IMR-90 (cell line): ENCODE data around the gene TTC24. TPM values are rescaled to one million over a fixed set of nuclear protein-coding genes. Genes with fewer than 3 reads are reported as not detected.

Source experiments
- ATAC-seq: fragments of 200-7000 bp; cut with Tn5 transposase; 2 replicates; pipeline ENCODE4 v1.9.1; 2020; ENCODE audit warnings: low read depth, mild to moderate bottlenecking, moderate library complexity
- BruUV-seq: library from RNA; stranded (reverse); fragments of 400-500 nt; replicated peaks from 2 replicates; lab custom pipeline; 2021; lab: Mats Ljungman, UMichigan
- CTCF ChIA-PET: fragments of 300-600 bp; formaldehyde crosslinking; extraction: SDS; loops from one replicate; lab custom pipeline; 2021; ENCODE audit warnings: antibody characterized with exemption; lab: Yijun Ruan, JAX
- POLR2A ChIA-PET: fragments of 300-600 bp; sonication (Branson Sonifier 250); formaldehyde crosslinking; loops from one replicate; lab custom pipeline; 2022; ENCODE audit warnings: antibody characterized with exemption; ENCODE audit not compliant: unreplicated experiment; lab: Charles Lee
- DNase-seq: peaks from one replicate; pipeline ENCODE4 v3.0.0; 2013
- H2AFZ ChIP-seq: replicated peaks from 2 replicates; pipeline ENCODE3; 2013; ENCODE audit warnings: low read length, mild to moderate bottlenecking; ENCODE audit not compliant: poor library complexity
- H2AK5ac ChIP-seq: 2 replicates; pipeline ENCODE4 v1.6.1; 2013; ENCODE audit warnings: low read depth, low read length, inconsistent platforms
- H2AK9ac ChIP-seq: replicated peaks from 2 replicates; pipeline ENCODE3; 2013; ENCODE audit warnings: mild to moderate bottlenecking, low read depth, low read length, moderate library complexity; ENCODE audit not compliant: poor library complexity
- H2BK120ac ChIP-seq: 2 replicates; pipeline ENCODE4 v1.6.1; 2013; ENCODE audit warnings: low read depth, low read length, inconsistent platforms
- H2BK15ac ChIP-seq: 3 replicates; pipeline ENCODE4 v1.6.1; 2013; ENCODE audit warnings: low read depth, low read length, inconsistent platforms
- H2BK20ac ChIP-seq: 2 replicates; pipeline ENCODE4 v1.6.1; 2013; ENCODE audit warnings: low read depth, mild to moderate bottlenecking, inconsistent platforms, low read length, moderate library complexity
- H2BK5ac ChIP-seq: 2 replicates; pipeline ENCODE4 v1.6.1; 2013; ENCODE audit warnings: mild to moderate bottlenecking, low read depth, low read length, inconsistent platforms; ENCODE audit not compliant: poor library complexity, severe bottlenecking
- H3K14ac ChIP-seq: replicated peaks from 2 replicates; pipeline ENCODE4 v1.6.1; 2013; ENCODE audit warnings: low read depth, low read length, inconsistent platforms
- H3K18ac ChIP-seq: 2 replicates; pipeline ENCODE4 v1.6.1; 2013; ENCODE audit warnings: low read depth, low read length, control low read depth
- H3K23ac ChIP-seq: 2 replicates; pipeline ENCODE4 v1.6.1; 2013; ENCODE audit warnings: low read depth, low read length, inconsistent platforms
- H3K27ac ChIP-seq: 2 replicates; pipeline ENCODE4 v1.5.1; 2013; ENCODE audit warnings: mild to moderate bottlenecking, control low read depth, low read length; ENCODE audit not compliant: insufficient read depth
- H3K27me3 ChIP-seq: 2 replicates; pipeline ENCODE4 v1.6.1; 2013; ENCODE audit warnings: low read length; ENCODE audit not compliant: control insufficient read depth, insufficient read depth
- H3K36me3 ChIP-seq: 2 replicates; pipeline ENCODE4 v1.6.1; 2013; ENCODE audit warnings: low read length, mixed read lengths; ENCODE audit not compliant: control insufficient read depth, insufficient read depth
- H3K4ac ChIP-seq: 2 replicates; pipeline ENCODE4 v1.6.1; 2013; ENCODE audit warnings: low read depth, low read length, inconsistent platforms
- H3K4me1 ChIP-seq: 2 replicates; pipeline ENCODE4 v1.6.1; 2013; ENCODE audit warnings: low read length, mixed read lengths; ENCODE audit not compliant: control insufficient read depth, insufficient read depth
- H3K4me2 ChIP-seq: 2 replicates; pipeline ENCODE4 v1.6.1; 2013; ENCODE audit warnings: low read depth, mild to moderate bottlenecking, control low read depth, low read length, moderate library complexity
- H3K4me3 ChIP-seq: 2 replicates; pipeline ENCODE4 v1.5.1; 2013; ENCODE audit warnings: low read depth, mild to moderate bottlenecking, control low read depth, low read length, moderate library complexity; ENCODE audit not compliant: insufficient read depth
- H3K56ac ChIP-seq: 2 replicates; pipeline ENCODE4 v1.6.1; 2013; ENCODE audit warnings: low read length, inconsistent platforms; ENCODE audit not compliant: insufficient read depth; ENCODE audit errors: extremely low read depth
- H3K79me1 ChIP-seq, 2 experiments: 2 replicates each; pipeline ENCODE4 v1.6.1; 2013; ENCODE audit warnings: low read length in 2 of 2, inconsistent platforms in 1 of 2, low read depth in 1 of 2
- H3K9ac ChIP-seq: 2 replicates; pipeline ENCODE4 v1.6.1; 2013; ENCODE audit warnings: low read depth, low read length, control low read depth
- H3K9me1 ChIP-seq: 2 replicates; pipeline ENCODE4 v1.6.1; 2013; ENCODE audit warnings: low read length, inconsistent platforms; ENCODE audit not compliant: insufficient read depth
- H3K9me3 ChIP-seq: 2 replicates; pipeline ENCODE4 v1.6.1; 2013; ENCODE audit warnings: low read length; ENCODE audit not compliant: control insufficient read depth, insufficient read depth
- H4K20me1 ChIP-seq: 2 replicates; pipeline ENCODE4 v1.6.1; 2013; ENCODE audit warnings: low read length, inconsistent platforms; ENCODE audit not compliant: insufficient read depth
- H4K5ac ChIP-seq: 2 replicates; pipeline ENCODE4 v1.6.1; 2013; ENCODE audit warnings: mild to moderate bottlenecking, low read depth, low read length, control low read depth
- H4K8ac ChIP-seq, 2 experiments: 2 replicates each; pipeline ENCODE4 v1.6.1; 2013; ENCODE audit warnings: low read depth in 2 of 2, low read length in 2 of 2, control low read depth in 1 of 2, inconsistent platforms in 1 of 2
- H4K91ac ChIP-seq: 2 replicates; pipeline ENCODE4 v1.6.1; 2013; ENCODE audit warnings: low read depth, low read length, inconsistent platforms; ENCODE audit not compliant: insufficient read depth
- BHLHE40 ChIP-seq: fragments of 150-350 bp; IDR thresholded peaks from 2 replicates; pipeline ENCODE4 v1.6.1; 2016; ENCODE audit warnings: mild to moderate bottlenecking, low read depth, low read length
- CEBPB ChIP-seq: IDR thresholded peaks from 2 replicates; pipeline ENCODE4 v1.6.1; 2012; ENCODE audit warnings: low read depth, low read length, improper control_type of control experiment
- CHD1 ChIP-seq: IDR thresholded peaks from 2 replicates; pipeline ENCODE4 v1.6.1; 2012; ENCODE audit warnings: low read depth, low read length, improper control_type of control experiment
- ELK1 ChIP-seq: fragments of 150-350 bp; IDR thresholded peaks from 2 replicates; pipeline ENCODE4 v1.6.1; 2016; ENCODE audit warnings: low read depth, mild to moderate bottlenecking, low read length, moderate library complexity, borderline replicate concordance
- MAFK ChIP-seq: IDR thresholded peaks from 2 replicates; pipeline ENCODE4 v1.6.1; 2012; ENCODE audit warnings: low read depth, low read length, improper control_type of control experiment
- MAZ ChIP-seq: IDR thresholded peaks from 2 replicates; pipeline ENCODE4 v1.6.1; 2012; ENCODE audit warnings: low read depth, mild to moderate bottlenecking, low read length, improper control_type of control experiment, moderate library complexity, borderline replicate concordance
- POLR2A ChIP-seq: IDR thresholded peaks from 2 replicates; pipeline ENCODE4 v1.6.1; 2012; ENCODE audit warnings: mild to moderate bottlenecking, low read depth, low read length
- RAD21 ChIP-seq: IDR thresholded peaks from 2 replicates; pipeline ENCODE4 v1.6.1; 2012; ENCODE audit warnings: low read length, improper control_type of control experiment
- RCOR1 ChIP-seq: IDR thresholded peaks from 2 replicates; pipeline ENCODE4 v1.6.1; 2012; ENCODE audit warnings: mild to moderate bottlenecking, low read length, improper control_type of control experiment; ENCODE audit not compliant: insufficient replicate concordance
- RFX5 ChIP-seq: IDR thresholded peaks from 2 replicates; pipeline ENCODE4 v1.8.0; 2012; ENCODE audit warnings: low read depth, mild to moderate bottlenecking, low read length, moderate library complexity
- SMC3 ChIP-seq: fragments of 150-350 bp; IDR thresholded peaks from 2 replicates; pipeline ENCODE4 v1.6.1; 2016; ENCODE audit warnings: low read depth, mild to moderate bottlenecking, antibody characterized with exemption, low read length, moderate library complexity
- USF2 ChIP-seq: fragments of 150-350 bp; IDR thresholded peaks from 2 replicates; pipeline ENCODE4 v1.6.1; 2017; ENCODE audit warnings: mild to moderate bottlenecking, antibody characterized with exemption, low read length, low read depth
- WGBS, 2 experiments: methylation state at CpG; one replicate each; pipeline versions ENCODE4 v1.1.5 to v1.1.7; 2013; ENCODE audit warnings: missing lambda C conversion rate in 2 of 2; ENCODE audit not compliant: insufficient read length in 1 of 2; ENCODE audit errors: extremely low coverage in 2 of 2; 5-methylcytosine and 5-hydroxymethylcytosine counted together
- dilution Hi-C: fragments of 300-500 bp; cut with HindIII; formaldehyde crosslinking; loops from one replicate; pipeline ENCODE4 v1.14.3; 2018; ENCODE audit warnings: low sequenced_read_pairs; ENCODE audit not compliant: unreplicated experiment
- in situ Hi-C: fragments of 300-500 bp; cut with MboI; formaldehyde crosslinking; loops from 3 replicates; pipeline ENCODE4 v1.14.3; 2019; ENCODE audit warnings: low sequenced_read_pairs, inconsistent platforms, mixed read lengths
- intact Hi-C: fragments of 100-400 bp; cut with micrococcal nuclease; formaldehyde crosslinking; loops from 2 replicates; pipeline ENCODE4 v1.10.0; 2022
- polyA plus RNA-seq, 3 experiments: library from polyadenylated mRNA; depleted of rRNA; stranded (reverse); fragments of >200 nt; gene quantifications; 2 replicates each; pipeline ENCODE4 v1.2.3, GENCODE V29; 2012; ENCODE audit warnings: low replicate concordance in 1 of 3
- total RNA-seq: library from RNA; depleted of rRNA; stranded (reverse); fragments of >200 nt; gene quantifications from 2 replicates; pipeline ENCODE4 v1.2.3, GENCODE V29; 2012

The TTC24 gene
- total and polyA plus RNA-seq, 2 of the 4 experiments (the other 2 are of a cell fraction) = not detected

- no peak overlapping the region for H2BK15ac ChIP-seq
- H4K5ac ChIP-seq = no peak overlapping the region
- intact Hi-C loops = no loop called here
- H2BK5ac ChIP-seq = no peak overlapping the region
- 98% methylated on average over 10 of the region's 18 CpGs; no CpG with 5 or more reads in 1 of the 2 experiments for WGBS, 2 experiments
- no peak overlapping the region for H3K4me3 ChIP-seq
- CTCF ChIA-PET = no interaction called here
- H3K27ac ChIP-seq = no peak overlapping the region
- H3K9ac ChIP-seq = no peak overlapping the region
- no peak overlapping the region for H2BK20ac ChIP-seq
- no peak for TF ChIP-seq MAZ
- TF ChIP-seq USF2 = no peak
- no peak for TF ChIP-seq RFX5
- TF ChIP-seq RCOR1 = no peak
- TF ChIP-seq ELK1 = no peak
- TF ChIP-seq POLR2A = no peak
- TF ChIP-seq CEBPB = no peak
- no peak for TF ChIP-seq CHD1
- TF ChIP-seq RAD21 = no peak
- no peak for TF ChIP-seq BHLHE40
- no peak for TF ChIP-seq SMC3
- TF ChIP-seq MAFK = no peak
- H4K20me1 ChIP-seq = no peaks in the 10 kb centered on the region
- no peak overlapping the region for H2AK5ac ChIP-seq
- in situ Hi-C loops = no loop called here
- 0 out of 4 replicates have a peak, but pooled peaks cover 0 to 3% of the 10 kb centered on the region in 2 experiments for H3K79me1 ChIP-seq
- H3K4me1 ChIP-seq = no peaks in the 10 kb centered on the region
- DNase-seq (no peak), ATAC-seq (no peak)
- no peak overlapping the region for H3K14ac ChIP-seq
- 0 out of 2 replicates have a peak, but pooled peaks cover 3% of the 10 kb centered on the region for H3K9me1 ChIP-seq
- H3K18ac ChIP-seq = no peak overlapping the region
- H3K4ac ChIP-seq = no peak overlapping the region
- POLR2A ChIA-PET = no interaction called here
- H3K27me3 ChIP-seq = no peaks in the 10 kb centered on the region
- peaks cover 24% of the 10 kb centered on the region for H3K36me3 ChIP-seq
- dilution Hi-C loops = no loop called here
- H2AK9ac ChIP-seq = no peak overlapping the region
- no peak overlapping the region for H3K56ac ChIP-seq
- no peak overlapping the region for H2AFZ ChIP-seq
- H3K4me2 ChIP-seq = no peak overlapping the region
- H4K8ac ChIP-seq = no peak overlapping the region
- H2BK120ac ChIP-seq = no peak overlapping the region
- H3K9me3 ChIP-seq = no peaks in the 10 kb centered on the region
- no TSS peak for BruUV-seq
- H3K23ac ChIP-seq = no peak overlapping the region
- H4K91ac ChIP-seq = no peak overlapping the region
Measured at GRCh38 chr1:156530006-156530405, 49.5 kb upstream of the TTC24 start.
